Kidney glomerular epithelial cell (primary cell): ENCODE data around the gene NLRP9.
"Not testable (repeated sequence)": the region's sequence is repeated elsewhere in the genome, so short reads cannot be mapped to it uniquely, and the experiment has no call there.

ENCODE experiments used
- DNase-seq: peaks from one replicate; lab custom pipeline; 2025; lab: John Stamatoyannopoulos, UW

Gene NLRP9

GRCh38 chr19:55738302-55738701 lies at the start of gene NLRP9:
TSS of gene NLRP9 (minus strand) at chr19:55738402. CDS start at chr19:55738374, 28 bp downstream.
- no peak for DNase-seq

- DNase-seq = no peak
Observed at GRCh38 chr19:55781112-55781511, 42.9 kb upstream of the NLRP9 start.

- no peak for DNase-seq
Observed at GRCh38 chr19:55778331-55778730, 40.1 kb upstream of the NLRP9 start.

GRCh38 chr19:55777528-55777927 lies 39.3 kb upstream of the NLRP9 start:
- no peak for DNase-seq

DNA sequence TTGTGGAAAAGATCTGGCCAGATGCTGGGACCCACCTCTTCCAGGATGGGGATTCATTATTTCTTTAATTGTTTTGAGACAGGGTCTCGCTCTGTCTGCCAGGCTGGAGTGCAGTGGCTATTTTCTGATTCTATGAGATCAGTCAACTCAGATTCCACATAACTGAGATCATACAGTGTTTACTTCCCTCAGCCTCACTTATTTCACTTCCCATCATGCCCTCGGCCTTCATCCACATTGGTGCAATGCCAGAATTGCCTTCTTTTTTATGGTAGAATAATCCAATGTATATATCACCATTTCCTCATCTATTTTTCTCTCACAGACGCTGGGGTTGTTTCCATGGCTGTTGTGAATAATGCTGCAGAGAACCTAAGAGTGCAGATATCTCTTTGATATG lies 31.4 kb upstream of the NLRP9 start:
- DNase-seq = not testable (repeated sequence)

- DNase-seq = not testable (repeated sequence)
Observed at GRCh38 chr19:55768818-55769217, 30.6 kb upstream of the NLRP9 start, which contains the start of gene RFPL4AL1. TSS of gene RFPL4AL1 (plus strand) at chr19:55769118. CDS start at chr19:55771805, 2,687 bp downstream.

DNA sequence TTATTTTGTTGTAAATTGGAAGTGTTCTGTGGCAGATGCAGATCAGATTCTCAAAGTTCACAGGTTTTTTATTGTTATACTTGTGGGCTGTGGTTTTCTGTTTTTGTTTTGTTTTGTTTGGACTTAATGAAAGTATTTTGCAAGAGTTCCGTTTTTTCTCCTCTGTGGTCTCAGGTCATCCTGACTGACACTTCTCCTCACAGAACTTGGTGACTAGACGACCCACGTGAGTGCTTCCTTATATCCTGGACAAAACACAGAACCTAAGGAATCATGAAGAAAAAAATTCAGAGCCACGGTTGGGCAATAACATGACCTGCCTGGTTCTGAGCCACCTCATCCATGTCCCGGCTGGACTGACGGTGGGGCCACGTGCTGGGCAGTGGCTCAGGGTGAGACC lies 28.3 kb upstream of the NLRP9 start:
- no peak for DNase-seq

DNA sequence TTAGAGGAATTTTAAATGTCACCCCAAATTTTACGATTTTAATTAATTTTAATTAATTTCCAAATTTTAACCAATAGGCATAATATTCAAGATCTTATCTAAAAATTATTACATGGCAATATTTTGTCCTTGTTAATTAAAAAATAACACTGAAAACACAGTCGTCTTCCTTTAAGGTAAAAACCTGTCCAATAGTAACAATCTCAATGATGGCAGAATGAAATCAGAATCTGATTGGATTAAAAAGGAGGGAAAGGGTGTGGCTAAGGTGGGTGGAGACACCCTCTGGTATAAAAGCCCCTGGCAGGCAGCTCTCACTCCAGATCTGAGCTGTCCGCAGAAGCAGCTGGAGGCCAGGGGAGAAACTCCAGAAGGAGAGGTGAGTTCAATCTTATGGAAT lies 20.6 kb upstream of the NLRP9 start, which contains the start of gene RFPL4A:
TSS of gene RFPL4A (plus strand) at position 301 of the 400 bp plus-strand sequence. CDS start 2,704 bp downstream, outside the sequence.
- not testable (repeated sequence) for DNase-seq

DNA sequence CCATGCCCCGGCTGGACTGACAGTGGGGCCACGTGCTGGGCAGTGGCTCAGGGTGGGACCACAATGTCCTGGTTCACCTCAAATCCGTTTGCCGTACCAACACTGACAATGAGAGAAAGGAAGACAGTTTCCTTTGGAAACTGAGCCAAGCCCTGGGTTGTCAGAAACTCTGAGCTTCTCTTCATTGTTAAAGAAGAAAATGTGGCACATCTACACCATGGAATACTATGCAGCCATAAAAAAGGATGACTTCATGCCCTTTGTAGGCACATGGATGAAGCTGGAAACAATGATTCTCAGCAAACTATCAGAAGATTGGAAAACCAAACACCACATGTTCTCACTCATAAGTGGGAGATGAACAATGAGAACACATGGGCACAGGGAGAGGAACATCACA lies 18.6 kb upstream of the NLRP9 start:
- not testable (repeated sequence) for DNase-seq

DNA sequence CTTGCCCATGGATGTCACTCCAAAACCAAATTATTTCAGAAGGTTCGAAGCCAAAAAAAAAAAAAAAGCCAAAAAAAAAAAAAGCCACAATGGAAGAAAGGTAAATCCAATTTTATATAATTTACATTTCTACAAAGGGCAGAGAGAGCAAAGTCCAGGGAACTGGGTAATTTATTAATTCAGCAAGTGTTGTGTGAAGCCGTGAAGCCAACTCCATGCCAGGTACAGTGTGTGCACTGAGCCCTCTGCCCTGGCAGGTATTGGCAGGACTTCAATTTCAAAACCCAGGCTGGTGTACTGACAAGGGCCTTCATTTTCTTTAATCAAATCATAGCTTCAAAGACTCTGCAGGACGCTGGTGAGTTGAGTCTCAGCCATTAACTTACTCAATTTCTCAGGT lies 15.2 kb upstream of the NLRP9 start:
- DNase-seq = no peak

- DNase-seq = no peak
Observed at GRCh38 chr19:55750715-55751114, 12.5 kb upstream of the NLRP9 start.

GRCh38 chr19:55730378-55730777 lies 7.8 kb downstream of the NLRP9 start:
- not testable (repeated sequence) for DNase-seq

DNA sequence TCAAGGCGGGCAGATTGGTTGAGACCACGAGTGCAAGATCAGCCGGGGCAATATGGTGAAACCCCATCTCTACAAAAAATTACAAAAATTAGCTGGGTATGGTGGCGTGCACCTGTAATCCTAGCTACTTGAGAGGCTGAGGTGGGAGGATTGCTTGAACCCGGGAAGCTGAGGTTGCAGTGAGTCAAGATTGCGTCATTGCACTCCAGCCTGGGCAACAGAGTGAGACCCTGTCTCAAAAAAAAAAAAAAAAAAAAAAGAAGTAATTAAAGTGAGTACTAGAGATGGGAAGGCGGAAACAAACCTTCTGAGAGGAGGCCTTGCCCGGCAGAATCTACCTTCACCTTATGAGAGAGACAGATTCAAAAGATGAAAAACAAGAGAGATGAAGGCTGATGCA lies 14.7 kb downstream of the NLRP9 start:
- DNase-seq = no peak

GRCh38 chr19:55720801-55721200 lies 17.4 kb downstream of the NLRP9 start:
- DNase-seq = no peak

DNA sequence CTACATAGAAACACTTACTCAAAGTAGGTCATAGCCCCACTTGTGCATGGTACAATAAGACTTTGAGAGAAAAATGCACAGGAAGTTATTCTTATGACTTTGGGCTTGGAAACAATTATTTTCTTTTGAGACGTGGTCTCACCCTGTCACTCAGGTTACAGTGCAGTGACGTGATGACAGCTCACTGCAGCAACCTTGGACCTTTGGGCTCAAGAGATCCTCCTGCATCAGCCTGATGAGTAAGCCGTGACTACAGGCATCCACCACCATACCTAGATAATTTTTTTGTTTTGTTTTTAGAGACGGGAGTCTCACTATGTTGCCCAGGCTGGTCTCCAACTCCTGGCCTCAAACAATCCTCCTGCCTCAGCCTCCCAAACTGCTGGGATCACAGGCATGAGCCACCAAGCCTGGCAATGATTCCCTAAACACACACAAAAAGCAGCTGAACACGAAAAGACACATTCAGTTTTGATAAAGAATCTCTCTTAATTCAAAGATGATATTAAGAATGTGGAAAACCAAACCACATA lies 17.9 kb downstream of the NLRP9 start:
- no peak for DNase-seq

DNA sequence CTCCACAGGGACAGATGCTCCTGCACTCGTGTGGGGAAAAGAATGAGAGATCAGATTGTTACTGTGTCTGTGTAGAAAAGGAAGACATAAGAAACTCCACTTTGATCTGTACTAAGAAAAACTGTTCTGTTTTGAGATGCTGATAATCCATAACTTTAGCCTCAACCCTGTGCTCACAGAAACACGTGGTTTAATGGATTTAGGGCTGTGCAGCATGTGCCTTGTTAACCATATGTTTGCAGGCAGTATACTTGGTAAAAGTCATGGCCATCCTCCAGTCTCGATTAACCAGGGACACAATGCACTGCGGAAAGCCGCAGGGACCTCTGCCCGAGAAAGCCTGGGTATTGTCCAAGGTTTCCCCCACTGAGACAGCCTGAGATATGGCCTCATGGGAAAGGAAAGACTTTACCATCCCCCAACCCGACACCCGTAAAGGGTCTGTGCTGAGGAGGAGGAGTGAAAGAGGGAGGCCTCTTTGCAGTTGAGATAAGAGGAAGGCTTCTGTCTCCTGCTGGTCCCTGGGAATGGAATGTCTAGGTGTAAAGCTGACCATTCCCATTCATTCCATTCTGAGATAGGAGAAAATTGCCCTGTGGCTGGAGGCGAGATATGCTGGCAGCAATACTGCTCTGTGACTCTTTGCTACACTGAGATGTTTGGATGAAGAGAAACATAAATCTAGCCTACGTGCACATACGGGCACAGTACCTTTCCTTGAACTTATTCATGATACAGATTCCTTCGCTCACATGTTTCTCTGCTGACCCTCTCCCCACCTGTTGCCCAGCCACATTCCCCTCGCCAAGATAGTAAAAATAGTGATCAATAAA lies 20.1 kb downstream of the NLRP9 start:
- DNase-seq = not testable (repeated sequence)

- DNase-seq = no peak
Observed at GRCh38 chr19:55717251-55717650, 21.0 kb downstream of the NLRP9 start.

GRCh38 chr19:55716531-55716930 lies 21.7 kb downstream of the NLRP9 start:
- no peak for DNase-seq

DNA sequence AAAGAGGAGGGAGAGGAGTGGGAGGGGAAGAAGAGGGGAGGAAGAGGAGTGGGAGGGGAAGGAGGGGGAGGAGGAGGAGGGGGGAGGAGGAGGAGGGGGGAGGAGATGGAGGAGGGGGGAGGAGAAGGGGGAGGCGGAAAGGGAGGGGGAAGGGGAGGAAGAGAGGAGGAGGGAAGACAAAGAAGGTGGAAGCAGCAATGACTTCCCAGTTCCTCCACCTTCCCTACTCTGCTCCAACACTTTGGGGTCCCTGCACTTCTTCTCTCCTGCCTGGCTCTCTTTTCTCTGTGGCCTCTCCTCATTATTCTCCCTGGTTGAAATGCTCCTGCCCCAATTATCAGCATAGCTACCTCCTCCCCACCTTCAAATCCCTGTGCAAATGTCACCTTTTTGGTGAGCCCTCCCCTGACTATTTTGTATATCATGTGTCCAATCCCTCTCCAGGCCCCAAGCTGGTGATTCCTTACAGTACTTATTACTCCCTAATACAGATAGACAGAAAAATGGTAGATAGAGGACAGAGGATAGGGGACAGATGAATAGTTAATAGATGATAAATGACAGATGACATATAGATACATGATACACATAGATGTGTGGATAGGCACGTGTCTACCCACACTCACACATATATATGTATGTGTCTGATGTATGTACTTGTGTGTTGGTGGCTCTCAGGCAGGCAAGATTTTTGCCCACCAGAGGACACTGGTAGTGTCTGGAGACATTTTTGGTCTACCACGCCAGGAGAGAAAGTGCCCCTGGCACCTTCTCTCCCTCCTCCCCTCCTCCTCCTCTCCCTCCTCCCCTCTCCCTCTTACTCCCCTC lies 25.2 kb downstream of the NLRP9 start:
- DNase-seq = no peak

DNA sequence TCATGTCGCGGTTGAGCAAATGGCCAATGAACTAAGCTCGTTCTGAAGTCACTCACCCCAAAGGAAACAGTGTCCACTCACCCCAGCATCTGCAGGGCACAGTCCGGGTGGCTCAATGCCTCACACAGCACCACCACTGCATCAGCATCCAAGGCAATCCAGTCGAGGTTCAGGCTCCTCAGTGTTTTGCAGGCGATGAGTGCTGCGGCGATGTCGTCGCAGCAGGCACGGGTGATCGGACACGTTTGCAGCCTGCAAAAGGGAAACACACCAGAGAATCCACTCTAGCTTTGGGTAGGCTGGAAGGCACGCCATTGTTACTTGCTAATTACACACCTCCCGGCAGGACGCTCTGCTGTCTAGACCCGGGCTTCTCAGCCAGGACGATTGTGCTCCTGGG lies 26.5 kb downstream of the NLRP9 start:
- no peak for DNase-seq

DNA sequence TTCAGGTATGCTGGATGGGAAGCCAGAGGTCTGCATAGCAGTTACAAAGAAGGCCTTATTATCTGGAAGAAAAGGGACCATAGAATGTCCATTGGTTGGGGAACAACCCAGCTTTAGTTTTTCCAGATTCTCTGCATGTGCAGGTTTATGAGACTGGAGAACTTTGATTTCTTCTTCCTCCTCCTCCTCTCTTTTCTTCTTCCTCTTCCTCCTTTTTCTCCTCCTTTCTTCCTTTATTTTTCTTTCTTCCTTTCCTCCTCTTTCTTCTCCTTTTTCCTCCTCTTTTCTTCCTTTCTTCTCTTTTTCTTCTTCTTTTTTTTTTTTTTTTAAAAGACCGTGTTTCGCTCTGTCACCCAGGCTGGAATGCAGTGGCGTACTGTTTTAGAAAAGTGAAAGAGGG lies 32.2 kb downstream of the NLRP9 start:
- DNase-seq = no peak

GRCh38 chr19:55704494-55705245 lies 33.5 kb downstream of the NLRP9 start:
- DNase-seq = no peak
